Measurements from ENCODE around the gene HOXB9.

Gene HOXB9

GRCh38 chr17:48596000-48596734, 30.0 kb downstream of the HOXB9 start:
- peak; percentile 55 for DNase-seq

GRCh38 chr17:48595278-48595999, 30.7 kb downstream of the HOXB9 start:
- DNase-seq = no peak

DNA sequence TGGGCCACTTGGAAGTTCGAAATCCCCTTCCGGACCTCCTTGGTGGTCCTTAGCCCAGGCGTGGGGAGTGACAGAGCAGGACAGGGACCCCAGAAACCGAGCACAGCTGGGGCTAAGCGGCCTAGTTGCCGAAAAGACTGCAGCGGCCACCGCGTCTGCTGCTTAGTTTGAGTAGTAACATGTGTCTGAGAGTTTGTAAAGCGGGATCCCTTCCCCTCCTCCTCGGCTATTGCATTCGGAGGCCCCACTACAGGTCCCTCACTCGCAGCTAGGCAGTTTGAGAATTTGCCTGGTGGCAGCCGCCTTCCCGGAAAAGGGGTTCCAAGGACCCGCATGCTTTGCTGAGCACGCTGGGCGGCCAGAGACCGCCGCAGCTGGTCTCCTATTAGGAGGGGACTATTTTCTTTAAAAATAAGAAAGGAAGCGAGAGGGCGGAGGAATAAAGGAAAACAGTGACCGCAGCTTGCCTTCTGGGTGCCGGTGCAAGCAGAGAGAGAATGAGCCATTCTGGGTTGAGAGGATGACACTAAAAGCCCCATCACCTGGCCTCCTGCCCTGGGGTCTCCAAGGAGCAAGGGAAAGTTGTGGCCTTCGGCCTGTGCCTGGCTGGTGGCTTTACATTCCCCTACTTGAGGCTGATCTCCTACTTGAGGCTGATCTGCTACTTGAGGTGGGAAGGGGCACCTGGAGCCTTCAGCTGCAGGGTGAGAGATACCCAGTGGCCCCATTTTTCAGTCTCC, 31.4 kb downstream of the HOXB9 start:
- DNase-seq = no peak

- peak; percentile 85 for DNase-seq
These were observed 32.2 kb downstream of the HOXB9 start for GRCh38 chr17:48593840-48594537.

- no peak for DNase-seq
These were observed 32.9 kb downstream of the HOXB9 start, which contains the start of gene HOXB5 for GRCh38 chr17:48593126-48593829. HOXB5 (minus strand) TSS chr17:48593779; CDS start chr17:48593682, 97 bp downstream.

- DNase-seq = no peak
These were observed 33.6 kb downstream of the HOXB9 start for GRCh38 chr17:48592577-48592976.

DNA sequence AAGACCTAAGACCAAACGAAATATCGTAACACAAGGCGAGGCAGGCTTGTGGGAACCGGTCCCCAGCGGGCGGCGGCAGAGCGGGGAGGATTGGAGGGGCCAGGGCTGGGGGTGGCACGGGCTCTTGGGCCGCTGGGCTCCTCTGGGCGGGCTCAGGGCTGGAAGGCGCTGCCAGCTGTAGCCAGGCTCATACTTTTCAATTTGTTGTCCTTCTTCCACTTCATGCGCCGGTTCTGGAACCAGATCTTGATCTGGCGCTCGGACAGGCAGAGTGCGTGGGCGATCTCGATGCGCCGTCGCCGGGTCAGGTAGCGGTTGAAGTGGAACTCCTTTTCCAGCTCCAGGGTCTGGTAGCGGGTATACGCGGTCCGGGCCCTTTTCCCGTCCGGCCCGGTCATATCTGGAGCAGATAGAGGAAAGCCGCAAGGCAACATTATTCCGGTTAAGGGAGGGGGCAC, 34.1 kb downstream of the HOXB9 start:
- DNase-seq = no peak

GRCh38 chr17:48591255-48592056, 34.7 kb downstream of the HOXB9 start:
- no peak for DNase-seq

- DNase-seq = no peak
These were observed 35.5 kb downstream of the HOXB9 start for GRCh38 chr17:48590607-48591161.

GRCh38 chr17:48589831-48590606, 36.1 kb downstream of the HOXB9 start, which contains the start of gene HOXB3:
HOXB3 (minus strand) TSS chr17:48590241; CDS start chr17:48552474, 37,767 bp downstream.
- no peak for DNase-seq

GRCh38 chr17:48589060-48589830, 36.9 kb downstream of the HOXB9 start:
- DNase-seq = no peak

- no peak for DNase-seq
These were observed 37.6 kb downstream of the HOXB9 start for GRCh38 chr17:48588528-48588927.

DNA sequence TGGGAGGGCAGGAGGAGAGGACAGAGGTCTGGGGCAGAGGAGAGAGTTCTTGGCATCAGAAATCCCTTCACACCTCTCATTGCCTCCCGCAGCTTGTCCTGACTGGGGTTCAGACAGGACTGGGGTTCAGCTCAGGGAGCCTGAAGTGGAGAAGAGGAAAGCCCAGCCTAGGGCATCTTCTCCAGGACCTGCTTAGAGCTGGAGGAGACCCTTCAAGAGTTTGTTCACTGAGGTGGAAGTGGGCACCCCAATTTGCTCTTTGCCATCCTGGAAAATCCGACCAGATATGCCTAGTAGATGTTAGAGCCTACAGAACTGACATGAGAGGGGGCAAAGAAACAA, 38.1 kb downstream of the HOXB9 start:
- no peak for DNase-seq

DNA sequence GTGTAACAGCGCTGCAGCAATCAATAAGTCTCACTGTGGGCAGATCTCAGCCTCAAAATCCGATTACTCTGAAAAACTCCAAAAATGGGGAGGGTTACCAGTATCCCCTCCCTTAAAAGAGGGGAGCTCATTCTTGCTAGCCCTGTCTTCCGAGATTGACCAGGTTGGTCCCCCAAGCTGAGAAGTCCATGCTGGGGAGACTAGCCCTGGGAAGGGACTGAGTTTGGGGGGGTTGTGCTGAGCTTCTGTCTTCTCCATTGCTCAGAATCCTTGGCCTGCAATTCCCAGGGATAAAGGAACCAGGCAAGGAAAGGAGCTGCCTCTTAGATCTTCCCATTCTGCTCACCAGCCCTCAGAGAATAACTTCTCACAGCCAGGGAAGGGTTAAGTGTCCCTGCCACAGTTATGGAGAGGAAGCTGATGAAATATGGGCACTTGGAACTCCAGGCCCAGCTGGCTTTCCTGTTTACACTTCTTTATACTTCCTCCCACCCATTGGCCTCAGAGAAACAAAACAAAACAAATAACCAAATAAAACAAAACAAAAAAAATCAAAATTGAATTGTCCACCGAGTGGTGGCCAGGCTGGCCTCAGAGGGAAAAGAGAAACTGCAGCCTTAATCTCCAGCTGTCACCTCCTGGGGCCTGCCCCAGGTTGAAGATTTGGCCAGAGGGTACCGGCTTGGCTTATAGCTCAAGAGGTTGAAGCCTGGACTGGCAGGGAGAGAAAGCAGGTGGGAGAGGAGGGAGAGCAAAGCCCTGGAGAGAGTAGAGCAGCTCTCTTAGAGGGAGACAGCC, 38.7 kb downstream of the HOXB9 start:
- no peak for DNase-seq

- peak; percentile 40 for DNase-seq
These were observed 39.6 kb downstream of the HOXB9 start for GRCh38 chr17:48586355-48587258.

GRCh38 chr17:48584223-48584741, 41.9 kb downstream of the HOXB9 start:
- DNase-seq = no peak

DNA sequence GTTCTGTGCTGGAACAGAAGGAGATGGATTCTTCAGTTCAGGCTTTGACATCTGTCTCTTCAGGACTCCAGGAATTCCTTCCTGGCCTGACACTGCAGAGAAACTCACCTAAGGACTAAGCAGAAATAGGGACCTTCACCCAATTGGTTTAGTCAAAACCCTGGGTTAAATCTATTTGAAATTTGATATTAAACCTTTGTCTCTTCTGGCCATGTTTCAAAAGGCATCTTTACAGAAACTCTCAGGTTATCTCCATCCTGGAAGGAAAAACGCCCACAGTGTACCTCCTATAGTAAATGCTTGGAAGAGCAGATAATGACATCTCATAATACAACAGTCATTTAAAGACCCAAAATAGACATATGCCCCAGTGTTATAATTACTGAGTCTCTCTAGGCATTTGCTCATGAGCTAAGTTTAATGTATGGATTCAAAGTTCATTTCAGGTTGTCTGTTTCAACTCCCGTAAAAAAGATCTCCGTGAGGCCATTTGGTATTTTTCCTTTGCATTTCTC, 42.4 kb downstream of the HOXB9 start:
- DNase-seq = no peak

Measured in stimulated activated CD4-positive, alpha-beta T cell treated with anti-CD3 and anti-CD28 coated beads, Interleukin-4, amount 100 ng/mL, for 1 hour (primary cell).